Measurements from ENCODE around the gene OR6Q1. TPM values are rescaled to one million over a fixed set of nuclear protein-coding genes. Genes with fewer than 3 reads are reported as not detected.

The OR6Q1 gene
- total and polyA plus RNA-seq, 2 of the 13 experiments (the other 11 are each of a cell fraction or from before 2014, with no cell fraction given), result not detected

DNA sequence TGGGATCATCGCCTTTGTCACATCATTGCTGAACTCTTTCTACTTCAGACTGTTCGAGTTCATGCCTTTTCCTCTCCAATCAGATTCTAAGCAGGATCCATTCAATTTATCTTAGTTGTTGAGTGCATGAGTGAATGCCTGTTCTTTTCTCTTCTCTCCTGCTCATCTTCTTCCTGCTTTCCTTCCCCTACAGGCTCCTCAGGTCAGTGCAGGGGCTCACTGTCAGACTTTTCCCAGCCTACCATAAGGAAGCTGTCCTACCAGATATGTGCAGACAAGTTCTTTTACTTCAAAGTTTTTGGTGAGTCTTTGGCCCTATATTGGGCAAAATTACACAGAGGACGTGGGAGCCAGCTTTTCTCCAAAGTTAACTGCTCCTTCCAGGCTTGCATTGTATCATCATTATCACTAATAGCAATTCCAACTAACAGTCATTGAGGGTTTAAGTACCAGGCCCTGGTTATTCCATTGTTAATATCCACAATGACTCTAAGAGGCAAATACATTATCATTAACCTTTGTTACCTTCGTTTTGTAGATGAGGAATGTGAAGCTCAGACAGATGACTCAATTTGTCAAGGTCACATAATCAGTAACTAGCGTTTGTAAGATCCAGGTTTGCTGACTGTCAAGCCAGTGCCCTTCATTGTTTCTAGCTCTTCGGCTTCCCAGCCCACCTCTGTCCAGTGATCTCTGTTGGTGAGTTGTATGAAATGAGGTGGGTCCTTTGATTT lies 30.4 kb downstream of the OR6Q1 start (continued):
- TF ChIP-seq, protein P1, sequence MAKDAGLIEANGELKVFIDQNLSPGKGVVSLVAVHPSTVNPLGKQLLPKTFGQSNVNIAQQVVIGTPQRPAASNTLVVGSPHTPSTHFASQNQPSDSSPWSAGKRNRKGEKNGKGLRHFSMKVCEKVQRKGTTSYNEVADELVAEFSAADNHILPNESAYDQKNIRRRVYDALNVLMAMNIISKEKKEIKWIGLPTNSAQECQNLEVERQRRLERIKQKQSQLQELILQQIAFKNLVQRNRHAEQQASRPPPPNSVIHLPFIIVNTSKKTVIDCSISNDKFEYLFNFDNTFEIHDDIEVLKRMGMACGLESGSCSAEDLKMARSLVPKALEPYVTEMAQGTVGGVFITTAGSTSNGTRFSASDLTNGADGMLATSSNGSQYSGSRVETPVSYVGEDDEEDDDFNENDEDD (CRISPR knock-in tag; IDR thresholded peaks at IDR 0.05; ENCODE audit: borderline replicate concordance), result peak; percentile 8; the same call in 1 of the 2 replicates
- TF ChIP-seq ZNF773 (CRISPR knock-in tag; IDR thresholded peaks at IDR 0.05; ENCODE audit: borderline replicate concordance) (no peak), TCF7 (IDR thresholded peaks at IDR 0.05; ENCODE audit: low read depth) (peak; percentile 17; the same call in 1 of the 2 replicates), ELF1 (CRISPR knock-in tag; IDR thresholded peaks at IDR 0.05) (0 out of 2 replicates have a peak, but pooled peaks have one; percentile 10), SMARCE1 (IDR thresholded peaks at IDR 0.05; ENCODE audit: borderline replicate concordance) (no peak), ZNF138 (CRISPR knock-in tag; IDR thresholded peaks at IDR 0.05; ENCODE audit: low read depth) (no peak), RFX3 (CRISPR knock-in tag; IDR thresholded peaks at IDR 0.05) (no peak), ZNF841 (CRISPR knock-in tag; IDR thresholded peaks at IDR 0.05; ENCODE audit: borderline replicate concordance) (no peak), HCFC1 (IDR thresholded peaks at IDR 0.05; ENCODE audit: low read depth, low read length) (no peak), ZNF7 (CRISPR knock-in tag; IDR thresholded peaks at IDR 0.05) (no peak), SPEN (CRISPR knock-in tag; IDR thresholded peaks at IDR 0.05; ENCODE audit: low read depth) (no peak), REPIN1 (CRISPR knock-in tag; IDR thresholded peaks at IDR 0.05; ENCODE audit: borderline replicate concordance, low read depth) (peak; percentile 30; the same call in 1 of the 2 replicates), ZNF678 (CRISPR knock-in tag; IDR thresholded peaks at IDR 0.05) (no peak), ASH2L (IDR thresholded peaks at IDR 0.05; ENCODE audit: insufficient read length, low read depth, low read length) (peak; percentile 52), ZNF768 (CRISPR knock-in tag; IDR thresholded peaks at IDR 0.05) (no peak), KLF13 (CRISPR knock-in tag; IDR thresholded peaks at IDR 0.05) (no peak), ZMYM4 (CRISPR knock-in tag; IDR thresholded peaks at IDR 0.05) (peak; percentile 62), ZFYVE20 (CRISPR knock-in tag; IDR thresholded peaks at IDR 0.05; ENCODE audit: borderline replicate concordance, low read depth) (no peak), PAWR (CRISPR knock-in tag; IDR thresholded peaks at IDR 0.05; ENCODE audit: borderline replicate concordance) (no peak), NFE2L2 (IDR thresholded peaks at IDR 0.05; ENCODE audit: low read length) (no peak), ZNF776 (CRISPR knock-in tag; IDR thresholded peaks at IDR 0.05) (no peak), ZBTB20 (CRISPR knock-in tag; IDR thresholded peaks at IDR 0.05; ENCODE audit: borderline replicate concordance, low read depth) (no peak), GTF2F1 (IDR thresholded peaks at IDR 0.05; ENCODE audit: low read length) (no peak)
- TF ChIP-seq, protein P2, sequence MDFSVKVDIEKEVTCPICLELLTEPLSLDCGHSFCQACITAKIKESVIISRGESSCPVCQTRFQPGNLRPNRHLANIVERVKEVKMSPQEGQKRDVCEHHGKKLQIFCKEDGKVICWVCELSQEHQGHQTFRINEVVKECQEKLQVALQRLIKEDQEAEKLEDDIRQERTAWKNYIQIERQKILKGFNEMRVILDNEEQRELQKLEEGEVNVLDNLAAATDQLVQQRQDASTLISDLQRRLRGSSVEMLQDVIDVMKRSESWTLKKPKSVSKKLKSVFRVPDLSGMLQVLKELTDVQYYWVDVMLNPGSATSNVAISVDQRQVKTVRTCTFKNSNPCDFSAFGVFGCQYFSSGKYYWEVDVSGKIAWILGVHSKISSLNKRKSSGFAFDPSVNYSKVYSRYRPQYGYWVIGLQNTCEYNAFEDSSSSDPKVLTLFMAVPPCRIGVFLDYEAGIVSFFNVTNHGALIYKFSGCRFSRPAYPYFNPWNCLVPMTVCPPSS (IDR thresholded peaks at IDR 0.05), result no peak
- TF ChIP-seq, protein P3, sequence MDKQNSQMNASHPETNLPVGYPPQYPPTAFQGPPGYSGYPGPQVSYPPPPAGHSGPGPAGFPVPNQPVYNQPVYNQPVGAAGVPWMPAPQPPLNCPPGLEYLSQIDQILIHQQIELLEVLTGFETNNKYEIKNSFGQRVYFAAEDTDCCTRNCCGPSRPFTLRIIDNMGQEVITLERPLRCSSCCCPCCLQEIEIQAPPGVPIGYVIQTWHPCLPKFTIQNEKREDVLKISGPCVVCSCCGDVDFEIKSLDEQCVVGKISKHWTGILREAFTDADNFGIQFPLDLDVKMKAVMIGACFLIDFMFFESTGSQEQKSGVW (CRISPR knock-in tag; IDR thresholded peaks at IDR 0.05; ENCODE audit: borderline replicate concordance), result no peak
- TF ChIP-seq, protein P4, sequence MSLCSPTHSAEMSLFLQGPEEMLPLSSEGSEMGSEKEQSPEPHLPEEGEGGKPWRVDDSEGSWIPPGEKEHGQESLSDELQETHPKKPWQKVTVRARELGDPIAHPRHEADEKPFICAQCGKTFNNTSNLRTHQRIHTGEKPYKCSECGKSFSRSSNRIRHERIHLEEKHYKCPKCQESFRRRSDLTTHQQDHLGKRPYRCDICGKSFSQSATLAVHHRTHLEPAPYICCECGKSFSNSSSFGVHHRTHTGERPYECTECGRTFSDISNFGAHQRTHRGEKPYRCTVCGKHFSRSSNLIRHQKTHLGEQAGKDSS (CRISPR knock-in tag; IDR thresholded peaks at IDR 0.05; ENCODE audit: borderline replicate concordance, low read depth), result no peak
